ENCODE measurements around the gene AICDA.

Gene AICDA

DNA sequence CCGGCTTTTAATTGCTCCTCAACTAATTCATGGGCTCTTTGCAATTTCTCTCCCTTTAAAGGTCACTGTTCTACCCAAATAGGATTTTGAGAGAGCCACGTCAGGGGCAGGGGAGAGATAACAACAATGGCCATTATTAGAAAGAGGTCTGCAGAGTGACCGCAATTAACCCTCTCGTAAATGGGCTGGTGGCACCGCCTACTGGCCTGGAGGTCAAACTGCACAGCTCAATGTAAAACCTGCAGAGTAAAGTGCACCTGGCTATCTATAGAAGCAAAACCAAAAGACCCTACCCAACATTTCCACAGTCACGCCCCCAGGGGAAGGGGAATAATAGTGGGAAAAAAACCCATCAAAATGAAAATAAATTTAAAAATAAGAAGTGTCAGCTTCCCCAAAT, 50.3 kb downstream of the AICDA start:
- TF ChIP-seq, protein P1, sequence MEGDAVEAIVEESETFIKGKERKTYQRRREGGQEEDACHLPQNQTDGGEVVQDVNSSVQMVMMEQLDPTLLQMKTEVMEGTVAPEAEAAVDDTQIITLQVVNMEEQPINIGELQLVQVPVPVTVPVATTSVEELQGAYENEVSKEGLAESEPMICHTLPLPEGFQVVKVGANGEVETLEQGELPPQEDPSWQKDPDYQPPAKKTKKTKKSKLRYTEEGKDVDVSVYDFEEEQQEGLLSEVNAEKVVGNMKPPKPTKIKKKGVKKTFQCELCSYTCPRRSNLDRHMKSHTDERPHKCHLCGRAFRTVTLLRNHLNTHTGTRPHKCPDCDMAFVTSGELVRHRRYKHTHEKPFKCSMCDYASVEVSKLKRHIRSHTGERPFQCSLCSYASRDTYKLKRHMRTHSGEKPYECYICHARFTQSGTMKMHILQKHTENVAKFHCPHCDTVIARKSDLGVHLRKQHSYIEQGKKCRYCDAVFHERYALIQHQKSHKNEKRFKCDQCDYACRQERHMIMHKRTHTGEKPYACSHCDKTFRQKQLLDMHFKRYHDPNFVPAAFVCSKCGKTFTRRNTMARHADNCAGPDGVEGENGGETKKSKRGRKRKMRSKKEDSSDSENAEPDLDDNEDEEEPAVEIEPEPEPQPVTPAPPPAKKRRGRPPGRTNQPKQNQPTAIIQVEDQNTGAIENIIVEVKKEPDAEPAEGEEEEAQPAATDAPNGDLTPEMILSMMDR (IDR thresholded peaks at IDR 0.05) = no peak
- no peaks in the 10 kb centered on the region for H3K4me1 ChIP-seq
- peaks cover 0 to 16% (median 9%) of the 10 kb centered on the region in 3 donors for H3K9me3 ChIP-seq
- DNase-seq = no peak
- no peak overlapping the region for H3K4me3 ChIP-seq
- H3K27me3 ChIP-seq = no peaks in the 10 kb centered on the region
- H3K27ac ChIP-seq = no peak overlapping the region
- intact Hi-C loops (cut with DNase I; ENCODE audit: low total_unique reads) = no loop called here
- no peaks in the 10 kb centered on the region for H3K36me3 ChIP-seq

DNA sequence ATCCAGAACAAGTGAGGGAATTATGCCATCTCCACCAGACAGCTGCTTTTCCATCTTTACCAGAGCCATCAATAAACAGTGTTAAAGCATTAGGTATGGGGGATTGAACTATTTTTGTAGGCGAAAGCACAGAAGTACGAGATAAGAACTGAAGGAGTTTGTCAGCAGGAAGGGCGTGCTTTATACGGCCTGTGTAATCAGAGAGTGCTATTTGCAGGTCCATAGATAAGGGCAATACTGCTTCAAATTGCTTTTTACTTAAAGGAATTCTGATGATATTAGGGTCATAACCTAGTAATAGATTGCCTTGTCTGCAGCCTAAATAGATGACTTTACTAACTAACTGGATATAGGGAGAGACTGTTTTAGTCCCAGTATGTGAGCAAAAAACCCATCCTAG, 51.6 kb downstream of the AICDA start:
- Histone ChIP-seq H3K36me3 (no peaks in the 10 kb centered on the region), H3K4me3 (no peak overlapping the region), H3K4me1 (no peaks in the 10 kb centered on the region), H3K27ac (no peak overlapping the region), H3K27me3 (no peaks in the 10 kb centered on the region), H3K9me3 (peaks cover 0 to 16% (median 9%) of the 10 kb centered on the region in 3 donors)
- TF ChIP-seq, protein P1 (IDR thresholded peaks at IDR 0.05) = no peak
- DNase-seq = no peak
- intact Hi-C loops (cut with DNase I; ENCODE audit: low total_unique reads) = no loop called here

DNA sequence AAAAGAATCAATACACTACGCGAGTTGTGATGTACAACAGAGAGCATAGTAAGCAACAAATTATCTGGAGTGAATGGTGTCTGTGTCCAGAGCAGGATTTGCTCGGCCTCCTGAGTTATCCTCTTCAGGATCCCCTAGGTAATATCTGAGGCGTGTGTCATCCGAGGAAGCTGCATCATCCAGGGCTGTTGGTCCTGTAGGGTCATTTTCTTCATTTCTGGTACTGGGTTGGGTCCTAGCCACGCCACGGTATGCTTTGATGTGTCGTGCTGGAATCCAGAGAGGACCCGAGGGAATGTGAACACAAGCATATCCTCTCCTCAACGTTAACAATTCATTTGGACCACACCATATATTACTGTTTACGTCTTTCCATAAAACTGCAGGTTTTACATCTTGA, 53.0 kb downstream of the AICDA start:
- DNase-seq = no peak
- peaks cover 0 to 16% (median 9%) of the 10 kb centered on the region in 3 donors for H3K9me3 ChIP-seq

DNA sequence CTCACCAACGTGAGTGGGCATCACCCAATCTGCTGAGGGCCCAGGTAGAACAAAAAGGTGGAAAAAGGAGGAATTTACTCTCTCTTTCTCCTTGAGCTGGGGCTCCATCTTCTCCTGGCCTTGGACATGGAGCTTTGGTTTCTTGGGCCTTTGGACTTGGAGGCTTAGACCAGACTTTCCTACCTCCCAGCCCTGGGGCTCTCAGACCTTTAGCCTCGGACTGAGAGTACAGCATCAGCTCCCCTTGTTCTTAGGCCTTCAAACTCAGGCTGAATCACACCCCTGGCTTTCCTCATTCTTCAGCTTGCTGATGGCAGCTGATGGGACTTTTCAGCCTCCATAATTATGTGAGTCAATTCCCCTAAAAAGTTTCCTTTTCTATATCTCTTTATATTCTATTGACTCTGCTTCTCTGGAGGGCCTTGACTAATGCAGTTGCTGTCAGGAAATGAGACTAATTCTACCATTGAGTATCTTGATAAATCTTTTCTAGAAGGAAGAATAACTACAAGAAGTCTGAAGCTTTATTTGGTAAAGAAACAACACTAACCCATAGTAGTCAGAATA, 56.0 kb downstream of the AICDA start:
- intact Hi-C loops (cut with DNase I; ENCODE audit: low total_unique reads) = no loop called here
- H3K9me3 ChIP-seq = no peaks in the 10 kb centered on the region
- H3K4me1 ChIP-seq = no peaks in the 10 kb centered on the region
- no peak overlapping the region for H3K27ac ChIP-seq
- DNase-seq = no peak
- H3K27me3 ChIP-seq = no peaks in the 10 kb centered on the region
- no peaks in the 10 kb centered on the region for H3K36me3 ChIP-seq
- TF ChIP-seq, protein P1 (IDR thresholded peaks at IDR 0.05) = no peak
- no peak overlapping the region for H3K4me3 ChIP-seq

More for the DNA sequence above, 53.0 kb downstream of the AICDA start:
- H3K27ac ChIP-seq = no peak overlapping the region
- no peaks in the 10 kb centered on the region for H3K36me3 ChIP-seq
- H3K4me3 ChIP-seq = no peak overlapping the region
- H3K27me3 ChIP-seq = no peaks in the 10 kb centered on the region
- H3K4me1 ChIP-seq = no peaks in the 10 kb centered on the region
- TF ChIP-seq, protein P1 (IDR thresholded peaks at IDR 0.05) = no peak
- intact Hi-C loops (cut with DNase I; ENCODE audit: low total_unique reads) = no loop called here

DNA sequence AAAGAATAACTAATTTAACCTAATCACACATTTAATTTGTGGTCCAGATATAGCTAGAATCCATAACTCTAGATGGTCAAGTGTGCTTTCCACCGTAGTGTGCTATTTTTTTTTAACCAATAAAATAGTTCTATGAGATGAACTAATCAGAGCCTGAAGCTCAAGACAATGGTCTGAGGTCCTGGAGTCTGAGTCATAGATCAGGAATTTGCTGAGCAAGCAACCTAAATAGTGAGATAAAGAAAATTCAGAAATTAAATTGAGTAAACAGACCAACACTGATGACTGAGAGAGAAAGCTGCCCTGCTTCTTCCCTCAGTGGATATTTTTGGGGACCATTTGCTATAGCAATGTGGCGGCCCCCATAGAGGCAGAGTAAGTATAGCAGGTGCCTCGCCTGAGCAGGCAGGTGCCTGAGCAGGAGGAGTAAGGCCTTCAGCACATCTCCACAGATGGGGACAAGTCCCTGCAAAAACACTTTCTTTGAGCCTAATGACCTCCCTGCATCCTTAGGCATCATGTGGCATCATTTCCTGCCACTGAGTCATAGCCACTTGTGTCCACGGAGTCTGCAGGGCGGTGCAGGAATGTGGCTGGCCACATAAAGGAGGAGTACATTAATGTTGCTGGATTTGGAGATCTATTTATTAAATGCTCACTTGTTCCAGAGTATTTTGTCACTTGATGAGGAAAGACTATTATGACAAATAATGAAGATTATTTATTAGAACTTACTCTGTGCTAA, 58.0 kb downstream of the AICDA start:
- no peaks in the 10 kb centered on the region for H3K9me3 ChIP-seq
- no peak for DNase-seq
- no peaks in the 10 kb centered on the region for H3K4me1 ChIP-seq
- no peaks in the 10 kb centered on the region for H3K36me3 ChIP-seq
- no peak overlapping the region for H3K4me3 ChIP-seq
- no peaks in the 10 kb centered on the region for H3K27me3 ChIP-seq
- TF ChIP-seq, protein P1 (IDR thresholded peaks at IDR 0.05) = no peak
- no peak overlapping the region for H3K27ac ChIP-seq
- intact Hi-C loops (cut with DNase I; ENCODE audit: low total_unique reads) = no loop called here
